Measurements from ENCODE around the gene VIL1. TPM values are rescaled to one million over a fixed set of nuclear protein-coding genes. Genes with fewer than 3 reads are reported as not detected.

VIL1 gene
- polyA plus RNA-seq, 4 donors, result 18.3 to 31.7 (median 24.9) TPM

GRCh38 chr2:218479595-218479994 is 60.7 kb downstream of the VIL1 start:
- no peak for DNase-seq (ENCODE audit: low read depth in 4 of 4, low spot score in 2 of 4)

GRCh38 chr2:218482651-218483050 is 63.7 kb downstream of the VIL1 start:
- DNase-seq (ENCODE audit: low read depth in 4 of 4, low spot score in 2 of 4), result no peak

GRCh38 chr2:218485986-218486667 is 67.2 kb downstream of the VIL1 start:
- no peak for DNase-seq (ENCODE audit: low read depth in 4 of 4, low spot score in 2 of 4)

- no peak for DNase-seq (ENCODE audit: low read depth in 4 of 4, low spot score in 2 of 4)
These were observed 81.7 kb downstream of the VIL1 start for GRCh38 chr2:218500501-218501060.

- DNase-seq (ENCODE audit: low read depth in 4 of 4, low spot score in 2 of 4), result peak in 1 of 4 donors; percentile 2
These were observed 82.7 kb downstream of the VIL1 start for GRCh38 chr2:218501665-218502064.

Other genes with a start within 250 kb of the VIL1 start
- 100 to 1,000 TPM; 234 to 264 (median 257) TPM for gene ARPC2, start 201.9 kb upstream of the VIL1 start, polyA plus RNA-seq (ENCODE audit: insufficient read length in 4 of 4)
- gene GPBAR1, start 158.1 kb upstream of the VIL1 start, polyA plus RNA-seq (ENCODE audit: insufficient read length in 4 of 4), result 1 to 10 TPM; 1.4 to 3.0 (median 2.0) TPM
- gene AAMP, start 149.0 kb upstream of the VIL1 start, polyA plus RNA-seq (ENCODE audit: insufficient read length in 4 of 4), result 100 to 1,000 TPM; 127 to 144 (median 131) TPM
- gene PNKD, start 148.6 kb upstream of the VIL1 start, polyA plus RNA-seq (ENCODE audit: insufficient read length in 4 of 4), result 100 to 1,000 TPM; 102 to 133 (median 119) TPM
- 100 to 1,000 TPM in 1 of 4 donors, 10 to 100 TPM in 3; 78.9 to 108 (median 85.2) TPM for gene TMBIM1, start 126.6 kb upstream of the VIL1 start, polyA plus RNA-seq (ENCODE audit: insufficient read length in 4 of 4)
- gene CATIP, start 62.3 kb upstream of the VIL1 start, polyA plus RNA-seq (ENCODE audit: insufficient read length in 4 of 4), result 1 to 10 TPM; 5.0 to 8.2 (median 5.9) TPM
- gene SLC11A1, start 36.9 kb upstream of the VIL1 start, polyA plus RNA-seq (ENCODE audit: insufficient read length in 4 of 4), result 1 to 10 TPM in 1 of 4 donors, under 1 TPM in 3; 0.68 to 2.4 (median 0.89) TPM
- gene CTDSP1, start 19.3 kb upstream of the VIL1 start, polyA plus RNA-seq (ENCODE audit: insufficient read length in 4 of 4), result 100 to 1,000 TPM; 137 to 190 (median 153) TPM
- gene USP37, start 149.2 kb downstream of the VIL1 start, polyA plus RNA-seq (ENCODE audit: insufficient read length in 4 of 4), result 10 to 100 TPM; 15.1 to 20.2 (median 18.0) TPM
- gene CNOT9, start 149.7 kb downstream of the VIL1 start, polyA plus RNA-seq (ENCODE audit: insufficient read length in 4 of 4), result 10 to 100 TPM; 43.9 to 63.4 (median 53.3) TPM
- gene PLCD4, start 188.8 kb downstream of the VIL1 start, polyA plus RNA-seq (ENCODE audit: insufficient read length in 4 of 4), result 10 to 100 TPM in 1 of 4 donors, 1 to 10 TPM in 3; 7.1 to 11.3 (median 8.2) TPM
- 10 to 100 TPM; 15.2 to 25.7 (median 18.9) TPM for gene ZNF142, start 240.5 kb downstream of the VIL1 start, polyA plus RNA-seq (ENCODE audit: insufficient read length in 4 of 4)
- gene BCS1L, start 240.6 kb downstream of the VIL1 start, polyA plus RNA-seq (ENCODE audit: insufficient read length in 4 of 4), result 10 to 100 TPM; 47.6 to 64.8 (median 58.9) TPM

Measured in left renal cortex interstitium (tissue), 4 donors.